T-helper 1 cell treated with Interleukin-12 subunit alpha and Interleukin-12 subunit beta and Interleukin-4 antibody, amounts not matched to agents 30 μg/mL and 1 μg/mL, for 36 hours (primary cell): ENCODE results near the gene FANK1.

Experiments used
- H3K27ac Mint-ChIP-seq: one replicate; pipeline ENCODE4 v1.8.0; 2021; ENCODE audit warnings: mild to moderate bottlenecking, mixed read lengths
- H3K27me3 Mint-ChIP-seq: one replicate; pipeline ENCODE4 v1.8.0; 2021; ENCODE audit warnings: low read depth, mixed read lengths
- H3K36me3 Mint-ChIP-seq: one replicate; pipeline ENCODE4 v1.8.0; 2021; ENCODE audit warnings: low read depth, mixed read lengths
- H3K4me1 Mint-ChIP-seq: one replicate; pipeline ENCODE4 v1.8.0; 2021; ENCODE audit warnings: low read depth, mixed read lengths
- H3K4me3 Mint-ChIP-seq: one replicate; pipeline ENCODE4 v1.8.0; 2021; ENCODE audit warnings: mild to moderate bottlenecking, moderate library complexity, mixed read lengths
- H3K9me3 Mint-ChIP-seq: one replicate; pipeline ENCODE4 v1.8.0; 2021; ENCODE audit warnings: mixed read lengths

FANK1 gene

GRCh38 chr10:126004752-126005151, 108.4 kb downstream of the FANK1 start:
- no peak overlapping the region for H3K27ac Mint-ChIP-seq

GRCh38 chr10:126006264-126006663, 109.9 kb downstream of the FANK1 start:
- Mint-ChIP-seq H3K27ac (no peak overlapping the region), H3K36me3 (no peaks in the 10 kb centered on the region), H3K4me3 (no peak overlapping the region), H3K4me1 (no peaks in the 10 kb centered on the region), H3K9me3 (no peaks in the 10 kb centered on the region), H3K27me3 (peaks cover under 1% of the 10 kb centered on the region)

More at GRCh38 chr10:126004752-126005151, 108.4 kb downstream of the FANK1 start:
- Mint-ChIP-seq H3K4me1 (no peaks in the 10 kb centered on the region), H3K9me3 (no peaks in the 10 kb centered on the region), H3K36me3 (no peaks in the 10 kb centered on the region), H3K4me3 (no peak overlapping the region), H3K27me3 (peaks cover 4% of the 10 kb centered on the region)

GRCh38 chr10:126006906-126007305, 110.5 kb downstream of the FANK1 start:
- Mint-ChIP-seq H3K36me3 (no peaks in the 10 kb centered on the region), H3K27ac (no peak overlapping the region), H3K9me3 (no peaks in the 10 kb centered on the region), H3K4me1 (no peaks in the 10 kb centered on the region), H3K27me3 (no peaks in the 10 kb centered on the region), H3K4me3 (no peak overlapping the region)

- no peaks in the 10 kb centered on the region for H3K9me3 Mint-ChIP-seq
- H3K4me1 Mint-ChIP-seq: no peaks in the 10 kb centered on the region
- H3K4me3 Mint-ChIP-seq: no peak overlapping the region
- H3K27me3 Mint-ChIP-seq: no peaks in the 10 kb centered on the region
- no peaks in the 10 kb centered on the region for H3K36me3 Mint-ChIP-seq
- H3K27ac Mint-ChIP-seq: no peak overlapping the region
These were observed 113.3 kb downstream of the FANK1 start for GRCh38 chr10:126009650-126010049.

- H3K36me3 Mint-ChIP-seq: no peaks in the 10 kb centered on the region
- no peaks in the 10 kb centered on the region for H3K27me3 Mint-ChIP-seq
- H3K27ac Mint-ChIP-seq: no peak overlapping the region
- H3K4me3 Mint-ChIP-seq: no peak overlapping the region
- no peaks in the 10 kb centered on the region for H3K4me1 Mint-ChIP-seq
- H3K9me3 Mint-ChIP-seq: no peaks in the 10 kb centered on the region
These were observed 115.6 kb downstream of the FANK1 start for GRCh38 chr10:126011995-126012394.

GRCh38 chr10:126012485-126012884, 116.1 kb downstream of the FANK1 start:
- Mint-ChIP-seq H3K27ac (no peak overlapping the region), H3K4me1 (no peaks in the 10 kb centered on the region)

GRCh38 chr10:126013489-126014281, 117.3 kb downstream of the FANK1 start:
- H3K4me3 Mint-ChIP-seq: no peak overlapping the region
- no peak overlapping the region for H3K27ac Mint-ChIP-seq
- H3K36me3 Mint-ChIP-seq: no peaks in the 10 kb centered on the region
- H3K4me1 Mint-ChIP-seq: no peaks in the 10 kb centered on the region
- no peaks in the 10 kb centered on the region for H3K27me3 Mint-ChIP-seq
- H3K9me3 Mint-ChIP-seq: no peaks in the 10 kb centered on the region

More at GRCh38 chr10:126012485-126012884, 116.1 kb downstream of the FANK1 start:
- Mint-ChIP-seq H3K27me3 (no peaks in the 10 kb centered on the region), H3K36me3 (no peaks in the 10 kb centered on the region), H3K4me3 (no peak overlapping the region), H3K9me3 (no peaks in the 10 kb centered on the region)

GRCh38 chr10:126014309-126014708, 117.9 kb downstream of the FANK1 start:
- Mint-ChIP-seq H3K36me3 (no peaks in the 10 kb centered on the region), H3K27me3 (no peaks in the 10 kb centered on the region), H3K4me1 (no peaks in the 10 kb centered on the region), H3K4me3 (no peak overlapping the region), H3K9me3 (no peaks in the 10 kb centered on the region), H3K27ac (no peak overlapping the region)

GRCh38 chr10:126015413-126015812, 119.0 kb downstream of the FANK1 start:
- Mint-ChIP-seq H3K4me1 (no peaks in the 10 kb centered on the region), H3K27ac (no peak overlapping the region), H3K27me3 (no peaks in the 10 kb centered on the region), H3K36me3 (no peaks in the 10 kb centered on the region), H3K9me3 (no peaks in the 10 kb centered on the region), H3K4me3 (no peak overlapping the region)

- no peaks in the 10 kb centered on the region for H3K27me3 Mint-ChIP-seq
- H3K4me3 Mint-ChIP-seq: no peak overlapping the region
- H3K27ac Mint-ChIP-seq: no peak overlapping the region
- H3K4me1 Mint-ChIP-seq: no peaks in the 10 kb centered on the region
- H3K9me3 Mint-ChIP-seq: no peaks in the 10 kb centered on the region
- no peaks in the 10 kb centered on the region for H3K36me3 Mint-ChIP-seq
These were observed 119.9 kb downstream of the FANK1 start for GRCh38 chr10:126016156-126016805.

- H3K36me3 Mint-ChIP-seq: no peaks in the 10 kb centered on the region
- no peaks in the 10 kb centered on the region for H3K9me3 Mint-ChIP-seq
- no peak overlapping the region for H3K27ac Mint-ChIP-seq
- H3K4me1 Mint-ChIP-seq: no peaks in the 10 kb centered on the region
- no peak overlapping the region for H3K4me3 Mint-ChIP-seq
- no peaks in the 10 kb centered on the region for H3K27me3 Mint-ChIP-seq
These were observed 120.5 kb downstream of the FANK1 start for GRCh38 chr10:126016882-126017281.

- Mint-ChIP-seq H3K4me3 (no peak overlapping the region), H3K36me3 (no peaks in the 10 kb centered on the region), H3K27ac (no peak overlapping the region), H3K4me1 (no peaks in the 10 kb centered on the region), H3K27me3 (no peaks in the 10 kb centered on the region), H3K9me3 (no peaks in the 10 kb centered on the region)
These were observed 121.7 kb downstream of the FANK1 start for GRCh38 chr10:126017961-126018560.

GRCh38 chr10:126021833-126022500, 125.6 kb downstream of the FANK1 start:
- no peak overlapping the region for H3K27ac Mint-ChIP-seq
- no peak overlapping the region for H3K4me3 Mint-ChIP-seq
- H3K4me1 Mint-ChIP-seq: no peaks in the 10 kb centered on the region
- H3K36me3 Mint-ChIP-seq: no peaks in the 10 kb centered on the region
- no peaks in the 10 kb centered on the region for H3K27me3 Mint-ChIP-seq
- H3K9me3 Mint-ChIP-seq: no peaks in the 10 kb centered on the region

- no peaks in the 10 kb centered on the region for H3K36me3 Mint-ChIP-seq
These were observed 126.5 kb downstream of the FANK1 start for GRCh38 chr10:126022841-126023240.

More at GRCh38 chr10:126022841-126023240, 126.5 kb downstream of the FANK1 start:
- Mint-ChIP-seq H3K27me3 (no peaks in the 10 kb centered on the region), H3K27ac (no peak overlapping the region), H3K4me3 (no peak overlapping the region), H3K4me1 (no peaks in the 10 kb centered on the region), H3K9me3 (peaks cover 6% of the 10 kb centered on the region)
